DMS53 treated with DMSO at 0.1 percent for 48 hours (cell line): Measurements from ENCODE around the gene HOXA5.

Source experiments
- DNase-seq: peaks from one replicate; lab custom pipeline; 2025; ENCODE audit not compliant: unreplicated experiment; lab: John Stamatoyannopoulos, UW

HOXA5 gene

DNA sequence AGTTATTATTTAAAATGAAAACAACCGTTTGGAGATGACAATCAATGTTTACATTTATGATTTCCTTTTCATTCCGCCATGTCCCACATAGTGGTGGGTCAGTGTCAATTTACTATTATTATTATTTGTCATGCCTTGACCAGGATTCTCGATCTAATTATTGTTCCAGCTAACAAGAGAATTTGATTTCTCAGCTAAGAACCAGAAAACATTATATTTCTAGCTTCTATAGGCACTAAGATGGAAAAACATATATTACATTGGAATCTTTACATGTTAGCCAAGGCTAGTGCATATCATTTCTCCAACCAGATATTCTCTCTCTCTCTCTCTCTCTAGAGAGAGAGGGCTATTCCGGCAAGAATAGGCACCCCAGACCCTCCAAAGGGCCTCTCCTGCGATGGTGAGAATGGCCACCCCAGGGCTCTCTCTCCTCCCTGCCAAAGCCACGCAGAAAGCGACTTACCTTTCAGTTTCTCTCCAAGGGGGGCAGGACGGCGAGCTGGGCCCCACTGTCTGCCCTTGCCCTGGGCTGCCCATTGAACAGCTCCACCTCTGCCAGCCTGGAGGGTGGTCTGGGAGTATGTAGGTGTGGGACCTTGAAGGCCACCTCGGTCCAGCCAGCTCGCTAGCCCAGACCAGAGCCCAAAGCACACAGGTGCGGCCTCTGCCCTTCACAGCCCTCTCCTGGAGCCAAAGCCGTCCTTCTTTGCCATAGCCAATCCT is 6.5 kb upstream of the HOXA5 start:
- no peak for DNase-seq

DNA sequence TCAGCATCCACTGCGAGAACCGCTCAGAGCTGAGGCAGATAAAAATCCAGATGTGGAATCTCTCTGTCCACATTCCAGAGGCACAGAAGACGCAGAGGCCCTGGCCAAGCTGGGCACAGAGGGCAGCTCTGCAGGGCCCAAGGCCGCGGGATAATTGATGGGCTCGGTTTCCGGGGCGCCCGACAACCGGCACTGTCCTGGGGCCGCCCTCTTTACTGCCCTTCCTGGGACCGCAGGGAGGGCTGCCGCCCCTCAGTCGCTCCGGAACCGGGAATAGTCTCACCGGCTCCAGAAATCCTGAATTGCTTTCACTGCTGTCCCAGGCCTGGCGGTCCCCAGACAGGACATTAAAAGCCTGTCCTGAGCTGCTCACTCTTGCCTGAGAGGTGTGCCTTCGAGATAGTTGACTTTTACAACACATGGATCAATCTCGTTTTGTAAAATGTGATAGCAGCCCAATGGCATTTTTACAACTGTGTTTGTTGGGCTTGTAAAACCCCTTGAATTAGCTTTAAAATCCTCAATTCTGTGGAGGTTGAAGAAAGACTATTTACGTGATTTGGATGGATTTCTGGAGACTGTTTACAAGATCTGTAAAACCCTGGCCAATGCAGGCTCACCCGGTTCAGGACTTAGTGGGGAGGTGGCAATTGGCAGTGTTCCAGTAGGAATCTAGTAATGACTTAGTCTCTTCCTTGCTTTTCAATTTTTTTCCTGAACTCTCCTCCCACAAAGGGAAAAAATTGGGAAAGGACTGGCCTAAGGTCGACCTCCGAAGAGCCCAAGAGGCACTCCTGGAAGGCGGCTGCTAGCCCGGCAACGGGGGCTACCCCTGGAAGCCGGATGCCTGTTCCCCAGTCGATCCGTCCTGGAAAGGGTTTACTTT is 5.5 kb upstream of the HOXA5 start:
- DNase-seq, result no peak

DNA sequence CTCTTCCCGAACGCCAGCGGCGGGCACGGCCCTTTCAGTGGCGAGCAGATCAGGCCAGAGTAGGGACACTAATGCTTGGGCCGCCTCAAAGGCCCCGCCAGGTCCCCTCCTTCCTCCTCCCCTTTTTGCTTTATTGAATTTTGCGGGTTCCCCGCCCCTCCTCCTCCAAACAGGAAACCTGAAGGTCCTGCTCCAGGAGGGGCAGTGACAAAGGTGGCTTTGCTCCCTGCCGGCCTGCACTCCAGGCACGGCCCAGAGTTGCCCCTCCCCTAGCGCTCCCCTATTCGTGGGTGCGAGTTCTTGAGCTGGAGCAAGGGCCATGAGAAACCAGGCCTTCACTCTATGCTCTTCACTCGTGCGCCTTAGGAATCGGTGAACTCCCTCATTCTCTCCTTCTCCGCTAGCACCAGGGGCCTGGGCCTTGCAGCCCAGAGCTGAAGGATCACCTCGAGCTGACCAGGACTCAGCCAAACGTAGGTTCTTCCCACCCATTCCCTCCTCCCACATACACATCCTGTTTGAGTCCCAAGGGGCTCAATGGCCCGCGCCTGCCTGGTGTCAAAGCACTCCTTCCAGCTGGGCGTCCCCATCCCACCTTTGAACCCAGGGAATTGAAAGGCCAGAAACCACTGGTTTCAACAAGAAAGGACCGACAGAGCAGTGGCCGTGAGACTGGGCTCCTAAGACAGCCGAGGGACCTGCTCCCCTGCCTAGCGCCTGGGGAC is 4.7 kb upstream of the HOXA5 start:
- DNase-seq, result no peak

DNA sequence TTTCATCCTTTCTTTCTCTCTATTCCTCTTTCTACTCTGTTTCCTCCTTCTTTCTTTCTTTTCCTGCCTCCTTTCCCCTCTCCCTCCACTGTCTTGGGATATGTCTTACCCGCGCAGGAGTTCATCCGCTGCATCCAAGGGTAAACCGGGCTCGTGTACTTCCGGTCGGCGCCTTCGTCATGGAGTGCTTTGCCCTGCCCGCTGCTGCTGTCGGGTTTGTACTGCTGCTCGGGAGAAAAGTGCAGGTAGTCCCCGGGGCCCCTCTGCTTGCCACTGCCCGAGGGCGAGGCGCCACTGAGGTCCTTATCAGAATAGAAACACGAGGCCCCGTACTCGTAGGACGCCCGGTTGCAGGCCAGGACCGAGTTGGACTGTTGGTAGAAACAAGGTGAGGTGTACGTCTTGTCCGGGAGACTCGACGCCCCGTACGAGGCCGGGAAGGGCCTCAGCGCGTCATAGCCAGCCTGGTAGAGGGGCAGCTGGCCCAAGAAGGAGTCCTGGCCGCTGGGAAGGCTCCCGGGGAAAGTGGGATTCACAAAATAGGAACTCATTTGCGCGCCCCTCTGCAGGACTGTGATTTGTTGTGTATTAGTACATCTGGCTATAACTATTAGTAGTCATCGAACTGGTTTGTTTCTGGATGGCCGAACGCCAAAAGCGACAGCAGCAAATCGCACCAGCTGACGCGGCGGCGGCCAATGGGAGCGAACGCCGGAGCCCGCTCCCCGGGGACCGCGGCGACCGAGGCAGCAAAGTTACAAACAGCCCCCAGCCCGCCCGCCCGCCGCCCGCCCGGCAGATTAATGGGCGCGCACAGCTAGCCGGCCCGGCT is 3.9 kb upstream of the HOXA5 start, which contains the start of gene HOXA6:
Gene HOXA6, minus strand, starts transcription at position 576 of the 832 bp plus-strand sequence. Its CDS starts 25 bp downstream, at position 551.
- DNase-seq, result peak; percentile 39

DNA sequence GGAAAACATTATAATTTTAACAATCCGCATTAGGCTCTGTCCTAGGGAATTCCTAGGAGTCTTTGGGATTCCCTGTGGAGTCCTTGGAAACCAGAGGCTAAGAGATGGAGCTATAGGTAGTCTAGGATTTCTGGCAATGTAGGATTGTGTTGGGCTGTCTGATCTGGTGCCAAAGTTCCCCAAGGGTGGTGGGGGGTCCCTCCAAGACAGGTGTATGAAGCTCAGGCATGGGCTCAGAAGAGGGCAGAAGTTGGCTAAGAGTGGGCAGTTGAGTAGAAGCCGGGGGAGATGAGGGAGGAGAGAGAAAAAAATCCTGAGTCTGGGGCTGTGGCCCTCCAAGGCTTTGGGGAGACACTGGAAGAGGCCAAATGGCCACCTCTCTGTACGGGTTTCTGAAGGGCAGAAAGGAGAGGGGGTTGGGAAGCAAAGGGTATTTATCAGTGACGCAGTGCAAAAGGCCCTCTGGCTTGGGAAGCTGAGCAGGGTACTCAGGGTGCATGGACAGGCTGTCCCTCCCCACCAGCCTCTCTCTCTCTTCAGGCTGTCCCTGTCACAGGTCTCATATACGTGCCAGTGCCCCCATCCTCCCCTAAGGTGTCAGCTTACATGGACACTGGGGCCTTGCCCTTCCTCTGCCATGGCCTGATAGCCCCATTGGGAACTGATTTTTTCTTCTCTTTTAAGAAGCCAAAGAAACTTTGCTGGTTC is 3.2 kb upstream of the HOXA5 start:
- DNase-seq, result no peak

DNA sequence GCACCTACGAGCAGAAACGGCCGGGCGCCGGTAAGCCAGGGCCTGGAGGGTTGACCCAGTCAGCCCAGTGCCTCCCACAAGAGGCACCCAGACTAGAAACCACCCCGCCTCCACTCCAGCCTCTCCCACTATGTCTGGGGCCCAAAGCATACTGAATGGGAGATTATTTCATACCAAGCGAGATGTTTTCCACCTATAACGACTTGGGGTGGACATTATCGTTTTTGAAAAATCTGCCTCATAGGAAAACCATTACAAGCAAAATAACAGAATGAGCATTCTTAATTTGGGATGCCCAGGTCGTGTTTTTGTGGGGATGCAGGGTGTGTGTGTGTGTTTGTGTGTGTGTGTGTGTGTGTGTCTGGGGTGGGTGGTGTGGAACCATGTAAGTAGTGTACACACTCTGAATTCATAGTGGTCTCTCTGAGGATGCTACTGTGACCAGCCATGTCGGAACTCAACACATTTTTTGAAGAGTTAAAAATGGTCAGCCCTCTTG is 2.5 kb upstream of the HOXA5 start:
- DNase-seq, result no peak

DNA sequence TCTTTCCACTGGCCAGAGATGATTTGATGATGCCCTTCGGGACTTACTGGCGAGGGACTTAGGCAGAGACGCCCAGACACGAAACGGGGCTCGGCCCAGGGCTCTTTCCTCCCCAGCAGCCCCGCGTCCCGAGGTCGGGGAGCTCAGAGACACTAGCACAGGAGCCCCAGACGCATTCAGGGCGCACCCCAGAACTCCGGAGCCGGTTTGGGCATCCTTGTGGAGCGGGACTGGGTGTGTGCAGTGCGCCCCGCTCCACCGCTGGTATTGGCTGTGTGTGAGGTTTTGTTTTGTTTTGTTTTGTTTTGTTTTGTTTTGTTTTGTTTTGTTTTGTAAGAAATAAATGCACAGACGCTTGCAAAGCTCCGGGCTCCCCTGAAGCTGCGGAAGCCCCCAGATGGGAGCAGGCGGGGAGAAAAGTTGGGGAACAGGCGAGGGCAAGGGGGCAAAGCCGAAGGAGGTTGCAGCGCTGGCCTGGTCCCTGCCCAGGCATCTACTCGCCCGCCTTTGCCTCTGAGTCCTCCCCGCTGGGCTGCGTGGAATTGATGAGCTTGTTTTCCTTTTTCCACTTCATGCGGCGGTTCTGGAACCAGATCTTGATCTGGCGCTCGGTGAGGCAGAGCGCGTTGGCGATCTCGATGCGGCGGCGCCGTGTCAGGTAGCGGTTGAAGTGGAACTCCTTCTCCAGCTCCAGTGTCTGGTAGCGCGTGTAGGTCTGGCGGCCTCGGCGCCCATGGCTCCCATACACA is 1.9 kb upstream of the HOXA5 start:
- no peak for DNase-seq

DNA sequence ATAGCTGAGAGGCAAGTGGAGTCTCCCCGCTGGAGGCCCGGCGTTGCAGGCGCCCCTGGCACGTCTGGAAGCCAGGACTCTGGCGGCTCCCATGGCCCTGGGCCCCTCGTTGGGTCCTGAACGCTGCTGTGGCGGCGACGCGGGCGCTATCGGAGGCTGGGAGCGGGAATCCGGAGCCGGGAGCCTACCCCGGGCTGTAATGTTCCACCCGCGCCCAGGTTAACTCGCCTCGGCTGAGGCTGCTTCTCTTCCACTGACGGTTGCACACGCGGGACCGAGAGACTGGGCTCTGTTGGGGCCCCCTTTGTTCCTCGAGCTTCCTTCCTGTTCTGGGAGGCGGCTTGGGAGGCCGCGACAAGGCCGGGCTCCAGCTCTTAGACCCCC is 1.3 kb upstream of the HOXA5 start:
- peak; percentile 37 for DNase-seq

DNA sequence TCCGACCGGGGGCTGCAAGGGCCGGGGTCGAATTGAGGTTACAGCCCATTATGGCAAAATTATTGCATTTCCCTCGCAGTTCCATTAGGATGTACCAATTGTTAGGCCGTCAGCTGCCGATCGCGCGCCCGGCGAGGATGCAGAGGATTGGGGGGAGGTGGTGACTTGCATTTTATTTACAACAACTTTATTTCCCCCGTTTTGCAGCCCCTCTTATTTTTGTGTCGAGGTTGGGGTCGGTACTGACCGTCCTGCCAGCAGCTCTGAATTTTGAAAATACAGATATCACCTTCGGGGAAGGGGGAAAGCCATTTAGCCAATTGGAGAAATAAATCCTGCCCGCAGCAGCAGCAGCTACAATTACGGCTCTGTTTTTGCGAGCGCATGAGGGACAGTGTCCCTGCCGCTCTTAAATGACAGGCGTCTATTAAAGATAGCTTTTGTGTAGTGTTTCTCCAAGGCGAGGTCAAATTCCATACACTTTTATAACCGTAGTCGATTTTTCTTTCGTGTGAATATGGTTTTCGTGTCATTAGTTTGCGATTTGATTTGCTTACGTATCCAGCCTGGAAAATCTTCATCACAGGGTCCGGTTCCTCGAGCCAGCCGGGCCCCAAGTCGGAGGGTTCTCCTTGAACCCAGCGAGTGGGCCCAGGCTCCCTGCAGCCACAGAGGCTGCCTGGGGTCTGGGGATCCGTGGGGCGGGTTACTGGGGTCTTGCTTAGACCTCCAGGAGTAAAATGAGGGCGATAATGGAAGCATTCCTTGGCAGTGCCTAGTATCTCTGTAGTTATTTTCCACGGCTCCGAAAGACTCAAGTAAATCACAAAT is 684 bp upstream of the HOXA5 start:
- DNase-seq, result peak; percentile 39

DNA sequence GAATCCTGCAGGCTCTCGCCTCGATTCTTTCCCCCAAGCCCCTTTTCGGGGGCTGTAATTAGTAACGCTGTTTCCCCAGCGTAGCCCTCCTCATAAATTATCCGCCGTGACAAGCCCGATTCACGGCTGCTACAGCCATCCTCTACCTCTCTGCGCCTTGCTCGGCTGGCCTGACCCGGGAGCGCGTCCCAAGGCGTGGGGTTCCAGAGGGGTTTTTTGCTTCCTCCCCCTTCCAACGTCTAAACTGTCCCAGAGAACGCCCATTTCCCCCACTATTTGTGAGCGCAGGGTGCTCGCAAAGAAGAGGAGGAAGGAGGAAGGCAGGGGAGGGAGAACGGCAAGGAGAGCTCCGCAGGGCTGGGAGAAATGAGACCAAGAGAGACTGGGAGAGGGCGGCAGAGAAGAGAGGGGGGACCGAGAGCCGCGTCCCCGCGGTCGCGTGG is 880 bp downstream of the HOXA5 start:
- no peak for DNase-seq

DNA sequence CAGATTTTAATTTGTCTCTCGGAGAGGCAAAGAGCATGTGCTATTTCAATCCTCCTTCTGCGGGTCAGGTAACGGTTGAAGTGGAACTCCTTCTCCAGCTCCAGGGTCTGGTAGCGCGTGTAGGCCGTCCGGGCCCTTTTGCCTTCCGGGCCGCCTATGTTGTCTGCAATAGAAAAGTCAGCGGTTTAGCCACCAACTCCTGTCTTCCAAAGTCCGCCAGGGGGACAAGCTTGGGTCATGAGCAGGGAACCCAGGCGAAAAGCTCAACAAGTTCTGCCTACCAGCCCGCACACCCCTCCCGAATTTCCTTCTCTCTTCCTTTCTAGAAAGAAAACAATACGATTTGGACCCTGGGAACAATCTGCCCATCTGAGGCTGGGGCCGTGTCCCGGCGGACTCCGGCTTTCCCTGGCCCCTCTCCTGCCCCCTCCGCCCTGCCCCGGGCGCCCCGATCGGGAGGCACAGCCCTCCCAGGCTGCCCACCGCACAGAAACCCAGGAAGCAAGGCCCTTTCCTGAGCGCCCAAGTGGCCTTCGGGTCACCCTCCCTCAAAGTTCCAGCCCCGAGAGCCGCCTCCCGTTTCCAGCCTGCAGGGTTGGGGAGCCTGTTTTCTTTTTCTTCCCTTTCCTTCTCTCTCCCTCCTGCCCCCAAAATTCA is 1.4 kb downstream of the HOXA5 start:
- DNase-seq, result no peak

DNA sequence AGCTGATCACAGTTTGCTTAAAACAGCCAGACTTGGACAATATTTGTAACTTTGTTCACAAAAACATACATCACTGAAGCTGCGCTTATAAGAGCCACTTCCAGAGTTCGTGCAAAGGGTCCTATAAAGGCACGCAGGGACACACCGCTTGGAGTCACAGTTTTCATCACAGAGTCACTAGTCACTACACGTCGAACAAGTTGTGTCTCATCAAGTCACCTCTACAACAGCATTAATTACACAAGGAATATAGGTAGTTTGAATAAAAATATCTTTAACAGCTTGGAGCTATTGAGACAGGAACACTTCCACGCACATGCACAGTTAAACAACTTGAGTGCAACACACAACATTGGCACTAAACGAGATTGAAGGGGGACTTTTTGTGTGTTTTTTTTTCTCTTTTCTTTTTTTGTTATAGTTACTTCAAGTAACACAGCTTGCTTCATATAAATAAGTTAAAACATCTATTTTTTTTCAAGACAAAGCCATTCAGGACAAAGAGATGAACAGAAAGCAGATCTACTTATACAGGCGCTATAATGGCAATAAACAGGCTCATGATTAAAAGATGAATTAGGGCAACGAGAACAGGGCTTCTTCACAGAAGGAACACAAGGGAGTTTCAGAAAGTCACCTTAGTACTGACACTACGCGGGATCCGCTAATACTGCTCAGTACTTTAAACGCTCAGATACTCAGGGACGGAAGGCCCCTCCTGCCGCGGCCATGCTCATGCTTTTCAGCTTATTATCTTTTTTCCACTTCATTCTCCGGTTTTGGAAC is 2.2 kb downstream of the HOXA5 start:
- DNase-seq, result no peak

DNA sequence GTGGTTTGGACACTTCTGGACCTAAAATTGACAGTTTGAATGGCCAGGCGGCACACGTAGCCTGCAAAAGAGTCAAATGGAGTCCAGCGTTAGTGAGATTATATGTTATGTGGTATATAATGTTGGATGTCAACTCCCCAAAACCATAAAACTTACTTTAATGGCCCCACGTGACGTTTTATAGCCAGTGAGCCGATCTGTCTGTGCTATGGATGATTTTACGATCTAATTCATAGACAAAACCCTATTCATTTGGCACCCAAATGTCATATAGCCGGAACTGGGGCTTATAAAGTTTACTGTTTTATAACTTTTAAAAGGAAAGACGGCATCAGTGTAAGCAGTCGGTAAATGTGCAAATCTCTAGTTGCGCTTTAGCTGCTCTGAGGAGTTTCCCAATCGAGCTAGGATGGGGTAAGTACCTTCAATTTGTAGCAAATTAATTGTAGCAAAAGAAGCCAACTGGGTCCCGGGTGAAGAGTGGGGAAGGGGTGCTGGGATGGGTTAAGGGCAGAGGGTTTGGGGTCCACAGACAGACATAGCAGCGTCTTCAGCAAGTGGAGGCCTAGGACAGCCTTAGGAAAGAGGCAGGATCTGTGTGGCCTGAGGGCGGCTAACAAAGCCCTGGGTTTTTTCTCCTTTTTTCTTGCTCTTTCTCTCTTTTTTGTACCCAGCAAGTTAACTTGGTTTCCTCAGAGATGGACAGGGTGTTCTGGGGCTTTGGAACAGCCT is 3.2 kb downstream of the HOXA5 start:
- DNase-seq, result no peak

DNA sequence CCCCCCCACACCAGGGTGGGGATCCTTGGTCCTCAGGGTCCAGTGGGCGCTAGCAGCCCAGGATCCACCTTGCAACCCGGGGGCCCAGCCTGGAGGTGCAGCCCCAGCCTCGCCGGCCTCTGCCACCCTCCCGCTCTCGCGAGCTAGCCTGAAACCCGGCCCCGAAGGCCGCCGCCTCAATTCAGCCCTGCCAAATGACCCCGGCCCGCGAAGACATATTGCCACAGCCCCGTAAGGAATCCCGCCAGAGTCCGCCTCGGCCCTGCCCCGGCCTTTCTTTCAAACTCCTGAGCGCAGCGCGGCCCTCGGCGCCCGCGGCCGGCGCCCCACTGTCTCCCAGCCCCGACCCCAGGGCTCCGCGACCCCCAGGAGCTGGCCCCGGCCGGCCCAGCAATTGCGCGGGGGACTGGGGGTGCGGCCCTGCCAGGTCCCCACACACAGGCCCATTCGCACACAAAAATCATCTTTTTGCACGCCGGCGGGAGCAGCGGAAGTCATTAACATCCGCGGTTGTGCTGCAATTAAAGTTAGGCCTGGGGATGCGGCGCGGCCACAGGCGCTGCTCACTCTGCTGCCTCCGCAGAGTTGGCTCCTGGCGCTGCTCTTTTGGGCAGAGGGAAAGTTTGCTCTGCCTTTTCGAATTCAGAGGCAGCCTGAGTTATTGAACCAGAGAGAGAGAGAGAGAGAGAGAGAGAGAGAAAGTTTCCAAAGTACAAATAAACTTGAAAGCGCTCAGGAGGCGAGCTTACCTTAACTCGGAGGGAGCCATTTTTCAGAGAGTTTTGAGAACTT is 4.0 kb downstream of the HOXA5 start:
- DNase-seq, result no peak

DNA sequence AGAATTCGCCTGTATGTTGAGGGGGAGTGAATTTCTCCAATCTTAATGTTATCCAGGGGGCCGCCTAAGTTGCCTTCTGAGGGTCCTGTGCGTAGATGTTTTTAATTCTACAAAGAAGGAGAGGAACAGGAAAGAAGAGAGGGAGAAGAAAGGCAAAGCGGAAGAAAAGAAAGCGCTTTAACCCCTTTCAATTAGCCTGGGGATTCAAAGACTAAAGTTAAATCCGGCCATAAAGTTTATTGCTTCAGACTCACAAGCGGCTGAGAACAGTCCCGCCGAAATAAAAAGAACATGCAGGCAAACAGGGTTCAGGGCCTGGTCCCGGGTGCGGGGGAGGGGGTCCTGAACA is 4.5 kb downstream of the HOXA5 start:
- DNase-seq, result no peak

DNA sequence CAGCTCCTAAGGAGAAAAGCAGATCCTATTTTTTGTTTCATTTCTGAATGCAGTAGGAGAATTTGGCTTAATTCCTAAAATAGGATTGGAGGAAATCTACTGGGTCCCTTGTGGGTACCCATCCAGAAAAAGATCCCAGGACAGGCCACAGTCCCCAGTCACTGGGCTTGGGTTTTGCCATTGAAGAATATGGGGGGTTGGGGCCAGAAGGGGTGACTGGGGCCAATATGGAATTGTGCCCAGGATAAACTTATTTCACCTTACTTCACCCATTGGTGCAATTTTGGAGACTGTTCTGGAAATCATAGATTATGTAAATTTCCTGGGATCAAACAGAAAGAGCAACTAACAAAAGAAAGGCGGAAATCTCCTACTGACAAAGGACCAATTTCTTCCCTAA is 5.0 kb downstream of the HOXA5 start:
- DNase-seq, result no peak
